ENCODE data around the gene IL16. TPM values are rescaled to one million over a fixed set of nuclear protein-coding genes. Genes with fewer than 3 reads are reported as not detected.
"Not testable (repeated sequence)": the region's sequence is repeated elsewhere in the genome, so short reads cannot be mapped to it uniquely, and the experiment has no call there.

The IL16 gene
- total RNA-seq, 1 donor, result 89.8 TPM

DNA sequence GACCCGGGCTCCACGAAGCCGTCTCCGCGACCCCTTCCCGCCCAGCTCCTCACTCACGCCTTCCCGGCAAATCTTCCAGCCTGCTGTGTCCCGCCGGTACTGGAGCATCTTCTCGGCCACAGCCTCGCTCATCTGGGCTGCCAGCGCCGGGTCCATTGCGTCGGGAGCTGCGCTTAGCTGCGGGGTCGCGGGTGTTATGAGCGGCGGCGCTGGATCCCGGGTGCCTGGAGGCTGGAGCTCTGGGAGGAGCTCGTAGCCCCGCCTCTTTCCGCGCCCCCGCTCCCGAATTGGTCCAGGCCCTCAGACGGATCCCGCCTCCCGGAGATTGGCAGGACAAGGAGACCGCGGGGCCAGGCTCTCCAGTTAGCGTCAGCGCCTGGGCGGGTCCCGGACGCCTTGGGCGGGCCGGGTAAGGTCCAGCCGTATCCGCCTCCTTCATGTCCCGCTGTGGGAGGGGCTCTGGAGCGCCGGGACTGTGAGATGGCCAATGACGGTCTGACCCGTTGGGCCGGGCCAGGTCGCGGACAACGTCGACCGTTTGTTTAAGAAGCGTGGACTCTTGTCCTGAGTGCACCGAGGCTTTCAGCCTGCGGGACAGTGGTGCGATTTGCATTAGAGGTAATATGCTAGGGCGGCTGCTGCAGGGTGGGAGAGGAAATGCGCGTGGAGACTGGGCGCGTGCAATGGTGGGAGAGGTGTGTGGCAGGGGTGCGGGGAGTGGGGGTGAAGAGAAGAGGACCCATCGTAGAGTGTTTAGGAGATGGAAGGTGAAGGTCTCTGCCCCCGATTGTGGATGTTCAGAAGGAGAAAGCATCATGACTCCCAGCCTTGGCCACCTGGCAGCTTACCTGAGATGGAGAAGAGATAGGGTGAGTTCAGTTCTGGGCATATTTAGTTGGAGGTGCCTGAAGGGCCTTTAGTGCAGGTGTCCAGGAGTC lies 127.5 kb downstream of the IL16 start, which contains the start of gene STARD5:
Gene STARD5, minus strand, starts transcription at position 198 of the 938 bp plus-strand sequence. Its CDS starts 42 bp downstream, at position 156.
- H3K27me3 ChIP-seq (ENCODE audit: insufficient read depth, low read length), result no peaks in the 10 kb centered on the region
- no peaks in the 10 kb centered on the region for H3K9me3 ChIP-seq (ENCODE audit: low read depth, low read length)
- H3K4me1 ChIP-seq (ENCODE audit: insufficient read depth, low read length), result peaks cover 26% of the 10 kb centered on the region
- H3K4me3 ChIP-seq (ENCODE audit: low read length), result peak within 1 kb of the TSS; percentile 64

GRCh38 chr15:81326466-81327212 lies 130.0 kb downstream of the IL16 start:
- H3K4me3 ChIP-seq (ENCODE audit: low read length), result no peak overlapping the region
- H3K4me1 ChIP-seq (ENCODE audit: insufficient read depth, low read length), result peaks cover 26% of the 10 kb centered on the region
- H3K9me3 ChIP-seq (ENCODE audit: low read depth, low read length), result no peaks in the 10 kb centered on the region

DNA sequence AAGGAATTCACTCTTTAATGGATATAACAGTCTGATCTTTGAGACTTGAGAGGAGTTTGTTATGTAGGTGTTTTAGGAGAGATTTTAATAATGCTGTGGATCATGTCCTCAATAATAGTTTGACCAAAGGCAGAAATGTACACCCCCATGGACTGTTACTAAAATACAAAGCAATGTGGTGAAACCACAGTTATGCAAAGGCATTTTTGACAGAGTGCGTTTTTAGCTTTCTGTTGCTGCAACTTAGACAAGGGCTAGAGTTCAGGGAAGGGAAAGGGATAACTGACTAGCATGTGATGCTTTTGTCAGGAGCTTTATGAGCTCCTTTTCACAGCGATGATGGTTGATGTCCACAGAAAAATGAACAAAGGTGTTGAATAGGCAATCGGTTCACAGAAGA lies 130.8 kb downstream of the IL16 start:
- Histone ChIP-seq H3K27me3 (ENCODE audit: insufficient read depth, low read length) (no peaks in the 10 kb centered on the region), H3K4me3 (ENCODE audit: low read length) (no peak overlapping the region), H3K4me1 (ENCODE audit: insufficient read depth, low read length) (peaks cover 21% of the 10 kb centered on the region), H3K9me3 (ENCODE audit: low read depth, low read length) (no peaks in the 10 kb centered on the region)

More at GRCh38 chr15:81326466-81327212, 130.0 kb downstream of the IL16 start:
- H3K27me3 ChIP-seq (ENCODE audit: insufficient read depth, low read length), result no peaks in the 10 kb centered on the region

DNA sequence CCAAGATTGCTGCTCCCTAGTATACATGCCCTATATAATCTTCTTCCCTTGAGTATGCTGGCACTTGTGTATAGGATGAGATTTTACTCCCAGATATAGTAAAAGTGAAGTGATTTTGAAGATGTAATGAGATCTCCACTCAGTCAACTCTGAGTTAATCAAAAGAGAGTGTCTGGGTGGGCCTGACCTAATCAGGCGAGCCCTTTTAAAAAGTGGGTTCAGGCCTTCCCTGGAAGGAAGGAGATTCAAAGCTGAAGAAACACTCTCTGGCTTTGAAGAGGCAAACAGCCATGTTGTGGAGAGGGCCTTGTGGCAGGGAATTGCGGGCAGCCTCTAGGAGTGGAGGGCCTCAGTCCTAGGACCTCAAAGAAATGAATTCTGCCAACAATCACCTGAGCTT lies 132.8 kb downstream of the IL16 start:
- Histone ChIP-seq H3K4me3 (ENCODE audit: low read length) (no peak overlapping the region), H3K27me3 (ENCODE audit: insufficient read depth, low read length) (no peaks in the 10 kb centered on the region), H3K9me3 (ENCODE audit: low read depth, low read length) (no peaks in the 10 kb centered on the region), H3K4me1 (ENCODE audit: insufficient read depth, low read length) (peaks cover 5% of the 10 kb centered on the region)

DNA sequence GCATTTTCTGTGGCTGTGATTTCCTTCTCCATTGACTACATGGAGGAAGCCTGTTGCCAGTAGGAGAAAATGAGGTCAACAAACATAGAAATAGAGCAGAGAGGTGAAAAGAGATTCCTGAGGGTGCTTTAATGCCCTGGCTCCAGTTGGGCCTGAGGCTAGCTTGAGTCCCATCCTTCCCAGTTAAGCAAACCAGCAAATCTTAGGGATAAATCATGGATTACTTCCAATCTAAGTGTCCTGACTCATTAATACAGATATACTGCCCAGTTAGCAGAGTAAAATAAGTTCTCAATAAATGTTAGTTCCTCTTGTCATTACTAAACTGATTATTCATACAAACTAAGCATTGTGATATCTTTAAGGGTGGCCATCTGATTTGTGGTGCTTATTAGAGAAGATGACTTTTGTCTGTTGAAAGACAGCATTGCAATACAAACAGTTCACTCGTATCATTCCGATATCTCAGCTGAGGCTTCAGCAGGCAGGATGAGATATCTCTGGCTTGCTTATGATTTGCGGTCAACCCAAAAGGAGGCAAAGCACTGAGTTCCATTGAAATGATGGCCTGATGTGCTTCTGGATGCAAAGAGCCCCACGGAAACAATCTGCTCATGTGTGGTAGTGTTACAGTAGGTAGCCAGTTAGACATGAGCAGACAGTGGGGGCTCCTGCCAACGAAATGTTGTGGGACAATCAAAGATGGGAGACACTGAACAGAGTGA lies 133.8 kb downstream of the IL16 start:
- Histone ChIP-seq H3K9me3 (ENCODE audit: low read depth, low read length) (no peaks in the 10 kb centered on the region), H3K4me3 (ENCODE audit: low read length) (no peak overlapping the region), H3K4me1 (ENCODE audit: insufficient read depth, low read length) (no peaks in the 10 kb centered on the region), H3K27me3 (ENCODE audit: insufficient read depth, low read length) (no peaks in the 10 kb centered on the region)

- not testable (repeated sequence) for H3K4me3 ChIP-seq (ENCODE audit: low read length); H3K9me3 ChIP-seq (ENCODE audit: low read depth, low read length); H3K27me3 ChIP-seq (ENCODE audit: insufficient read depth, low read length); H3K4me1 ChIP-seq (ENCODE audit: insufficient read depth, low read length)
Measured at GRCh38 chr15:81331141-81331540, 134.5 kb downstream of the IL16 start.

DNA sequence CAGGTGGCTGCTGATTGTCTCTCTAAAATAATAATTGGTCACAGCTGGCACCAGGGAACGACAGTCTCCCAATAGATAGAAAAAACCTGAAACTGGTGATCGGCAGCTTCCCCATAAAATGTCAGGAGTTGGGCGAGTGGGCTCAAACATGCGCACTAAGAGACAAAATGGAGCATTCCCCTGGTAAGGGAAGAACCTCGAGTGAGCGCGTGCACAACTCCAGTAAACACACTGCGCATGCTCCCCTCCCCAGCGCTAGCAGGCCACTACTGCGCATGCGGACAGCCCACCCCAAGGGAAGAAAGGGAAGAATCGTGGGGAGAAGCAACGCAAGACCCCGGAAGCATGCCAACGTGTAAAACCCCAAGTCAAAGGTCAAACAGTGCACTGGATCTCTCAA lies 134.9 kb downstream of the IL16 start:
- H3K4me3 ChIP-seq (ENCODE audit: low read length), result no peak overlapping the region
- no peaks in the 10 kb centered on the region for H3K9me3 ChIP-seq (ENCODE audit: low read depth, low read length)
- H3K27me3 ChIP-seq (ENCODE audit: insufficient read depth, low read length), result no peaks in the 10 kb centered on the region
- H3K4me1 ChIP-seq (ENCODE audit: insufficient read depth, low read length), result no peaks in the 10 kb centered on the region

GRCh38 chr15:81332326-81332725 lies 135.6 kb downstream of the IL16 start:
- no peaks in the 10 kb centered on the region for H3K9me3 ChIP-seq (ENCODE audit: low read depth, low read length)
- H3K4me3 ChIP-seq (ENCODE audit: low read length), result no peak overlapping the region
- no peaks in the 10 kb centered on the region for H3K27me3 ChIP-seq (ENCODE audit: insufficient read depth, low read length)
- no peaks in the 10 kb centered on the region for H3K4me1 ChIP-seq (ENCODE audit: insufficient read depth, low read length)

DNA sequence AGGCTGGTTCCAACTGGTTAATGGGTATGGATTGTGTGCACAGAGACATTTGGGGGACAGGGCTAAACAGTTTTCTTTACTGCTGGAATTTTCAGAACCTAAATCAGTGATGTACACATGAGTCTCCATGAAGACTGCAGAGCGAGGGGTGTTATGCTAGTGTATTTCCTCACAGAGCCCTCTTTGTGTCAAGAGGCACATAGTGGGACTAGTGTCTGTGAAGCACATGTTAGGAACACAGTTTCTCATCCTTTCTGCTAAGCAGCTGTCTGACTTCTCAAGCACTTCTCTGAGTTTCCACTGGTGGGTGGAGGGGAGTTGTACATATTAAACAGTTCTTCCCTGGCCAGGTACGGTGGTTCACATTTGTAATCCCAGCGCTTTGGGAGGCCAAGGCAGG lies 136.7 kb downstream of the IL16 start:
- no peaks in the 10 kb centered on the region for H3K9me3 ChIP-seq (ENCODE audit: low read depth, low read length)
- H3K4me3 ChIP-seq (ENCODE audit: low read length), result no peak overlapping the region
- H3K4me1 ChIP-seq (ENCODE audit: insufficient read depth, low read length), result peaks cover 5% of the 10 kb centered on the region
- H3K27me3 ChIP-seq (ENCODE audit: insufficient read depth, low read length), result no peaks in the 10 kb centered on the region

- Histone ChIP-seq H3K4me3 (ENCODE audit: low read length) (no peak overlapping the region), H3K27me3 (ENCODE audit: insufficient read depth, low read length) (no peaks in the 10 kb centered on the region), H3K4me1 (ENCODE audit: insufficient read depth, low read length) (peaks cover 10% of the 10 kb centered on the region), H3K9me3 (ENCODE audit: low read depth, low read length) (no peaks in the 10 kb centered on the region)
Measured at GRCh38 chr15:81334768-81335435, 138.2 kb downstream of the IL16 start.

- Histone ChIP-seq H3K27me3 (ENCODE audit: insufficient read depth, low read length) (no peaks in the 10 kb centered on the region), H3K4me1 (ENCODE audit: insufficient read depth, low read length) (peaks cover 10% of the 10 kb centered on the region), H3K9me3 (ENCODE audit: low read depth, low read length) (no peaks in the 10 kb centered on the region), H3K4me3 (ENCODE audit: low read length) (no peak overlapping the region)
Measured at GRCh38 chr15:81335631-81336030, 139.0 kb downstream of the IL16 start.

- no peaks in the 10 kb centered on the region for H3K9me3 ChIP-seq (ENCODE audit: low read depth, low read length)
- no peaks in the 10 kb centered on the region for H3K27me3 ChIP-seq (ENCODE audit: insufficient read depth, low read length)
- H3K4me1 ChIP-seq (ENCODE audit: insufficient read depth, low read length), result peaks cover 10% of the 10 kb centered on the region
- H3K4me3 ChIP-seq (ENCODE audit: low read length), result no peak overlapping the region
Measured at GRCh38 chr15:81336568-81336967, 139.9 kb downstream of the IL16 start.

- Histone ChIP-seq H3K4me1 (ENCODE audit: insufficient read depth, low read length) (peaks cover 10% of the 10 kb centered on the region), H3K9me3 (ENCODE audit: low read depth, low read length) (no peaks in the 10 kb centered on the region), H3K27me3 (ENCODE audit: insufficient read depth, low read length) (no peaks in the 10 kb centered on the region), H3K4me3 (ENCODE audit: low read length) (no peak overlapping the region)
Measured at GRCh38 chr15:81337241-81337640, 140.6 kb downstream of the IL16 start.

DNA sequence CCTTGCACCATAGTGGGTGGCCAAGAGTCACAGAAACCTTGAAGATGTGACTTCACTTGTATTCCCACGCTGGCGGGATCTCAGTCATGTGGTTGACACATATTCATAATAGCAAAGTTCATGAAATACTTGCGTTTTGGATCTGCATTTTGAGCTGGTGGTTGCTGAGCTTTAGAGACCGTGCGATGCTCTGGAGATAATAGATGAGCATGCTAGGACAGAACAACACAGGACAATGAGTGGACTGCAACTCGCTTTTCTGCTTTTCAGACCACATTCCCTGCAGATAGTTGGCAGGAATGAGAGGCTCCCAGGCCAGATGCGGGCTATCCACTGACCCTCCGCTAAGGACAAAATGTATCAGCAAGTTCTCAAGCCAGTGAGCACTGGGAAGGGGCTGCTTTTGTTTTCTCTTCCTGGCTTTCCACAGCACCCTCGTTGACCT lies 141.1 kb downstream of the IL16 start:
- Histone ChIP-seq H3K27me3 (ENCODE audit: insufficient read depth, low read length) (no peaks in the 10 kb centered on the region), H3K4me1 (ENCODE audit: insufficient read depth, low read length) (peaks cover 10% of the 10 kb centered on the region), H3K9me3 (ENCODE audit: low read depth, low read length) (no peaks in the 10 kb centered on the region), H3K4me3 (ENCODE audit: low read length) (no peak overlapping the region)
